ENCODE measurements around the gene UBE2O.

UBE2O gene

GRCh38 chr17:76469076-76469990 lies 16.4 kb upstream of the UBE2O start:
- Histone ChIP-seq H3K4me1 (ENCODE audit: control insufficient read depth, insufficient read depth, low read length) (no peaks in the 10 kb centered on the region), H3K9me3 (ENCODE audit: control insufficient read depth, insufficient read depth, low read depth, low read length) (no peaks in the 10 kb centered on the region), H3K27ac (ENCODE audit: extremely low read depth, low read depth, low read length) (no peak overlapping the region), H3K36me3 (ENCODE audit: control insufficient read depth in 2 of 2, insufficient read depth in 1 of 2, low read length in 2 of 2) (peaks cover 0 to 14% of the 10 kb centered on the region in 2 experiments; a peak in 1 of 3 replicates), H3K4me3 (ENCODE audit: low read depth, low read length) (no peak overlapping the region)
- POLR2A ChIA-PET = no interaction called here
- CTCF ChIA-PET = interaction anchor here (0.7 to 1.2 kb wide), 3 partner anchors 16 to 23 kb away, joined by 3 read pairs; partner anchors contain the start of gene UBE2O
- no peak for TF ChIP-seq ZNF292 (tag by site-specific recombination; IDR thresholded peaks at IDR 0.05; ENCODE audit: borderline replicate concordance, low read depth)
- TF ChIP-seq ZNF768 (tag by site-specific recombination; IDR thresholded peaks at IDR 0.05) = no peak
- TF ChIP-seq ZNF37A (tag by site-specific recombination; IDR thresholded peaks at IDR 0.05) = no peak
- TF ChIP-seq ZNF416 (tag by site-specific recombination; IDR thresholded peaks at IDR 0.05) = no peak
- no peak for TF ChIP-seq ZNF501 (tag by site-specific recombination; IDR thresholded peaks at IDR 0.05)
- no peak for TF ChIP-seq ZIC2 (tag by site-specific recombination; IDR thresholded peaks at IDR 0.05)
- no peak for TF ChIP-seq ZNF488 (tag by site-specific recombination; IDR thresholded peaks at IDR 0.05)
- TF ChIP-seq ZNF621 (tag by site-specific recombination; IDR thresholded peaks at IDR 0.05) = no peak
- no peak for TF ChIP-seq ZSCAN23 (tag by site-specific recombination; IDR thresholded peaks at IDR 0.05)
- no peak for TF ChIP-seq INSM2 (tag by site-specific recombination; IDR thresholded peaks at IDR 0.05)
- no peak for TF ChIP-seq KLF17 (tag by site-specific recombination; IDR thresholded peaks at IDR 0.05)
- no peak for TF ChIP-seq SP7 (tag by site-specific recombination; IDR thresholded peaks at IDR 0.05)
- TF ChIP-seq ZNF624 (tag by site-specific recombination; IDR thresholded peaks at IDR 0.05) = no peak
- TF ChIP-seq, protein P1, sequence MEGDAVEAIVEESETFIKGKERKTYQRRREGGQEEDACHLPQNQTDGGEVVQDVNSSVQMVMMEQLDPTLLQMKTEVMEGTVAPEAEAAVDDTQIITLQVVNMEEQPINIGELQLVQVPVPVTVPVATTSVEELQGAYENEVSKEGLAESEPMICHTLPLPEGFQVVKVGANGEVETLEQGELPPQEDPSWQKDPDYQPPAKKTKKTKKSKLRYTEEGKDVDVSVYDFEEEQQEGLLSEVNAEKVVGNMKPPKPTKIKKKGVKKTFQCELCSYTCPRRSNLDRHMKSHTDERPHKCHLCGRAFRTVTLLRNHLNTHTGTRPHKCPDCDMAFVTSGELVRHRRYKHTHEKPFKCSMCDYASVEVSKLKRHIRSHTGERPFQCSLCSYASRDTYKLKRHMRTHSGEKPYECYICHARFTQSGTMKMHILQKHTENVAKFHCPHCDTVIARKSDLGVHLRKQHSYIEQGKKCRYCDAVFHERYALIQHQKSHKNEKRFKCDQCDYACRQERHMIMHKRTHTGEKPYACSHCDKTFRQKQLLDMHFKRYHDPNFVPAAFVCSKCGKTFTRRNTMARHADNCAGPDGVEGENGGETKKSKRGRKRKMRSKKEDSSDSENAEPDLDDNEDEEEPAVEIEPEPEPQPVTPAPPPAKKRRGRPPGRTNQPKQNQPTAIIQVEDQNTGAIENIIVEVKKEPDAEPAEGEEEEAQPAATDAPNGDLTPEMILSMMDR (tag by site-specific recombination; IDR thresholded peaks at IDR 0.05) = no peak
- no peak for TF ChIP-seq ZNF510 (tag by site-specific recombination; IDR thresholded peaks at IDR 0.05; ENCODE audit: insufficient replicate concordance)
- no peak for TF ChIP-seq ZNF558 (tag by site-specific recombination; IDR thresholded peaks at IDR 0.05)
- no peak for TF ChIP-seq PBX3 (CRISPR knock-in tag; IDR thresholded peaks at IDR 0.05)
- TF ChIP-seq KLF7 (tag by site-specific recombination; IDR thresholded peaks at IDR 0.05; ENCODE audit: borderline replicate concordance) = no peak
- TF ChIP-seq ZNF366 (tag by site-specific recombination; conservative IDR thresholded peaks at IDR 0.05) = no peak
- TF ChIP-seq ZSCAN30 (tag by site-specific recombination; IDR thresholded peaks at IDR 0.05) = no peak
